ENCODE data around the gene SMIM43.

SMIM43 gene

GRCh38 chr4:121721700-121722099 is 43.3 kb downstream of the SMIM43 start:
- no peak for DNase-seq (ENCODE audit: low spot score)
- no peak for TF ChIP-seq CTCF (IDR thresholded peaks at IDR 0.05; ENCODE audit: borderline replicate concordance, control extremely low read depth, extremely low read depth, insufficient read depth, missing control alignments)
- in situ Hi-C loops (cut with MboI; ENCODE audit: low sequenced_read_pairs, unreplicated experiment), result no loop called here

GRCh38 chr4:121720109-121720508 is 44.9 kb downstream of the SMIM43 start:
- no peak for DNase-seq (ENCODE audit: low spot score)
- no peak for TF ChIP-seq CTCF (IDR thresholded peaks at IDR 0.05; ENCODE audit: borderline replicate concordance, control extremely low read depth, extremely low read depth, insufficient read depth, missing control alignments)
- in situ Hi-C loops (cut with MboI; ENCODE audit: low sequenced_read_pairs, unreplicated experiment), result no loop called here

GRCh38 chr4:121717680-121718237 is 47.2 kb downstream of the SMIM43 start:
- DNase-seq (ENCODE audit: low spot score), result no peak
- in situ Hi-C loops (cut with MboI; ENCODE audit: low sequenced_read_pairs, unreplicated experiment), result no loop called here
- no peak for TF ChIP-seq CTCF (IDR thresholded peaks at IDR 0.05; ENCODE audit: borderline replicate concordance, control extremely low read depth, extremely low read depth, insufficient read depth, missing control alignments)

GRCh38 chr4:121714548-121714947 is 50.4 kb downstream of the SMIM43 start:
- in situ Hi-C loops (cut with MboI; ENCODE audit: low sequenced_read_pairs, unreplicated experiment), result no loop called here
- TF ChIP-seq CTCF (IDR thresholded peaks at IDR 0.05; ENCODE audit: borderline replicate concordance, control extremely low read depth, extremely low read depth, insufficient read depth, missing control alignments), result no peak
- DNase-seq (ENCODE audit: low spot score), result no peak

GRCh38 chr4:121712783-121713182 is 52.2 kb downstream of the SMIM43 start:
- DNase-seq (ENCODE audit: low spot score), result no peak
- in situ Hi-C loops (cut with MboI; ENCODE audit: low sequenced_read_pairs, unreplicated experiment), result no loop called here
- no peak for TF ChIP-seq CTCF (IDR thresholded peaks at IDR 0.05; ENCODE audit: borderline replicate concordance, control extremely low read depth, extremely low read depth, insufficient read depth, missing control alignments)

GRCh38 chr4:121712001-121712651 is 52.8 kb downstream of the SMIM43 start:
- TF ChIP-seq CTCF (IDR thresholded peaks at IDR 0.05; ENCODE audit: borderline replicate concordance, control extremely low read depth, extremely low read depth, insufficient read depth, missing control alignments), result no peak
- DNase-seq (ENCODE audit: low spot score), result no peak
- in situ Hi-C loops (cut with MboI; ENCODE audit: low sequenced_read_pairs, unreplicated experiment), result no loop called here
